ENCODE results near the gene ZNF500. TPM values are rescaled to one million over a fixed set of nuclear protein-coding genes. Genes with fewer than 3 reads are reported as not detected.

The ZNF500 gene
- total and polyA plus RNA-seq, 2 experiments from 2014 or later, result 5.8 to 15.3 TPM

DNA sequence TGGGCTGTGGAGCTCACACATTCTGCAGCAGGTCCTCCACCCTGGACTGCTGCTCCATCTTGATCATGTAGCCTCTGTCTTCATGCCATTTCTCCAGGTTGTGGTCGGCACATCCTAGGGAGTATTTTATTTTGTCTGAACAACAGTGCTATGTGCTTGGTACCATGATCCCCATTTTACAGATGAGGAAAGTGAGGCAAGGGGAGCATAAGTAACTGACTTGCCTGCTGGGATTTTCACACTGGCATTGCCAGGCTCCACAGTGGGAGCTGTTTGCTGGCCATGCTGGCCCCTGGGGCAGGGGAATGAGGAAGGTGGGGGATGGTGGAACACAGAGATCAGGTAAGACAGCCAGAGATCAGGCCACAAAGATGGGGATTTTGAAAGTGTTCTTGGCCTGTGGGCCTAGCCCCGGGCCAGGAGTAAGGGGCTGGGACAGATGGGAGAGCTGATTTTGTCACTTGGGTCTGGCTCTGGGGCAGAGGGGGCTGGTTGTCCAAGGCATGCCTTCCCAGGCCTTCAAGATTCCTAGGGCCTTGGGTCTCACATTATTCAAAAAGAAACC is 9.3 kb upstream of the ZNF500 start:
- Histone ChIP-seq H3K4me3 (no peak overlapping the region), H3K36me3 (ENCODE audit: insufficient read depth) (no peaks in the 10 kb centered on the region), H4K20me1 (replicated peaks; ENCODE audit: insufficient read depth) (no peaks in the 10 kb centered on the region), H3K79me2 (replicated peaks; ENCODE audit: insufficient read depth) (no peaks in the 10 kb centered on the region), H3K4me2 (no peak overlapping the region), H3K27ac (ENCODE audit: low read depth) (no peak overlapping the region), H3K9me2 (ENCODE audit: insufficient read depth) (no peaks in the 10 kb centered on the region), H2AFZ (no peak overlapping the region), H3K27me3 (ENCODE audit: insufficient read depth) (no peaks in the 10 kb centered on the region), H3K4me1 (ENCODE audit: insufficient read depth) (no peaks in the 10 kb centered on the region), H3F3A (replicated peaks; ENCODE audit: low read depth) (no peaks in the 10 kb centered on the region)
- Mint-ChIP-seq H3K36me3 (ENCODE audit: low read depth) (peaks cover 8% of the 10 kb centered on the region; the same call in 2 of the 3 replicates), H3K4me1 (0 out of 3 replicates have a peak, but pooled peaks cover 2% of the 10 kb centered on the region), H3K27ac (no peak overlapping the region; the same call in 1 of the 2 replicates), H3K27me3 (ENCODE audit: insufficient read depth, low read depth, poor library complexity) (peaks cover 9% of the 10 kb centered on the region), H3K4me3 (no peak overlapping the region), H3K9me3 (peaks cover 3% of the 10 kb centered on the region; the same call in 2 of the 3 replicates)
- no peak for DNase-seq (ENCODE audit: low spot score)
- no peak for ATAC-seq
- TF ChIP-seq, protein P1, sequence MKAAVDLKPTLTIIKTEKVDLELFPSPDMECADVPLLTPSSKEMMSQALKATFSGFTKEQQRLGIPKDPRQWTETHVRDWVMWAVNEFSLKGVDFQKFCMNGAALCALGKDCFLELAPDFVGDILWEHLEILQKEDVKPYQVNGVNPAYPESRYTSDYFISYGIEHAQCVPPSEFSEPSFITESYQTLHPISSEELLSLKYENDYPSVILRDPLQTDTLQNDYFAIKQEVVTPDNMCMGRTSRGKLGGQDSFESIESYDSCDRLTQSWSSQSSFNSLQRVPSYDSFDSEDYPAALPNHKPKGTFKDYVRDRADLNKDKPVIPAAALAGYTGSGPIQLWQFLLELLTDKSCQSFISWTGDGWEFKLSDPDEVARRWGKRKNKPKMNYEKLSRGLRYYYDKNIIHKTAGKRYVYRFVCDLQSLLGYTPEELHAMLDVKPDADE (IDR thresholded peaks at IDR 0.05), result no peak
- TF ChIP-seq NANOG (IDR thresholded peaks at IDR 0.05; ENCODE audit: borderline replicate concordance) (no peak), ZNF114 (CRISPR knock-in tag; IDR thresholded peaks at IDR 0.05) (no peak)

DNA sequence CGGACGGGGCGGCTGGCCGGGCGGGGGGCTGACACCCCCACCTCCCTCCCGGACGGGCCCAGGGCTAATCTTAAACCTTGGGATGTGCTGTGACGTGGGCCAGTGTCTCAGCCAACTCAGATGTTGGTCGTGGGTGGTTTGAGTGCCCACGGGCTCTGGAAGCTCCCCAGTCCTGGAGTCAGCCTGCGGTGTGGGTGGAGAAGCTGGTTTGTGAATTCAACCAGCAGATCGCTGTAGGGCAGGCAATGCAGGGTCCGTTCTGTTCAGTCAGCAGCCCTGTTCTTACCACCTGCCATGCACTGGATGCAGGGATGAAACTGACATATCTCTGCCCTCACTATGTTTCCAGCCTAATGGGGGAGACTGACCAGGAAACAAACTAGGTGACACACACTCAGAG is 8.0 kb upstream of the ZNF500 start:
- no peaks in the 10 kb centered on the region for H3K9me2 ChIP-seq (ENCODE audit: insufficient read depth)
- H3K27me3 ChIP-seq (ENCODE audit: insufficient read depth), result no peaks in the 10 kb centered on the region
- H3K36me3 Mint-ChIP-seq (ENCODE audit: low read depth), result peaks cover 8% of the 10 kb centered on the region; the same call in 2 of the 3 replicates
- no peaks in the 10 kb centered on the region for H3K79me2 ChIP-seq (replicated peaks; ENCODE audit: insufficient read depth)
- H3K4me1 Mint-ChIP-seq, result 0 out of 3 replicates have a peak, but pooled peaks cover 2% of the 10 kb centered on the region
- no peaks in the 10 kb centered on the region for H3K4me1 ChIP-seq (ENCODE audit: insufficient read depth)
- H3K36me3 ChIP-seq (ENCODE audit: insufficient read depth), result no peaks in the 10 kb centered on the region
- H3K27me3 Mint-ChIP-seq (ENCODE audit: insufficient read depth, low read depth, poor library complexity), result peaks cover 9% of the 10 kb centered on the region
- H3K27ac ChIP-seq (ENCODE audit: low read depth), result no peak overlapping the region
- ATAC-seq, result no peak
- H3F3A ChIP-seq (replicated peaks; ENCODE audit: low read depth), result no peaks in the 10 kb centered on the region
- H3K27ac Mint-ChIP-seq, result no peak overlapping the region
- H2AFZ ChIP-seq, result no peak overlapping the region
- no peak overlapping the region for H3K4me3 ChIP-seq
- H4K20me1 ChIP-seq (replicated peaks; ENCODE audit: insufficient read depth), result no peaks in the 10 kb centered on the region
- no peak for DNase-seq (ENCODE audit: low spot score)
- H3K4me2 ChIP-seq, result no peak overlapping the region
- H3K4me3 Mint-ChIP-seq, result no peak overlapping the region
- H3K9me3 Mint-ChIP-seq, result peaks cover 3% of the 10 kb centered on the region; the same call in 2 of the 3 replicates
- TF ChIP-seq, protein P2, sequence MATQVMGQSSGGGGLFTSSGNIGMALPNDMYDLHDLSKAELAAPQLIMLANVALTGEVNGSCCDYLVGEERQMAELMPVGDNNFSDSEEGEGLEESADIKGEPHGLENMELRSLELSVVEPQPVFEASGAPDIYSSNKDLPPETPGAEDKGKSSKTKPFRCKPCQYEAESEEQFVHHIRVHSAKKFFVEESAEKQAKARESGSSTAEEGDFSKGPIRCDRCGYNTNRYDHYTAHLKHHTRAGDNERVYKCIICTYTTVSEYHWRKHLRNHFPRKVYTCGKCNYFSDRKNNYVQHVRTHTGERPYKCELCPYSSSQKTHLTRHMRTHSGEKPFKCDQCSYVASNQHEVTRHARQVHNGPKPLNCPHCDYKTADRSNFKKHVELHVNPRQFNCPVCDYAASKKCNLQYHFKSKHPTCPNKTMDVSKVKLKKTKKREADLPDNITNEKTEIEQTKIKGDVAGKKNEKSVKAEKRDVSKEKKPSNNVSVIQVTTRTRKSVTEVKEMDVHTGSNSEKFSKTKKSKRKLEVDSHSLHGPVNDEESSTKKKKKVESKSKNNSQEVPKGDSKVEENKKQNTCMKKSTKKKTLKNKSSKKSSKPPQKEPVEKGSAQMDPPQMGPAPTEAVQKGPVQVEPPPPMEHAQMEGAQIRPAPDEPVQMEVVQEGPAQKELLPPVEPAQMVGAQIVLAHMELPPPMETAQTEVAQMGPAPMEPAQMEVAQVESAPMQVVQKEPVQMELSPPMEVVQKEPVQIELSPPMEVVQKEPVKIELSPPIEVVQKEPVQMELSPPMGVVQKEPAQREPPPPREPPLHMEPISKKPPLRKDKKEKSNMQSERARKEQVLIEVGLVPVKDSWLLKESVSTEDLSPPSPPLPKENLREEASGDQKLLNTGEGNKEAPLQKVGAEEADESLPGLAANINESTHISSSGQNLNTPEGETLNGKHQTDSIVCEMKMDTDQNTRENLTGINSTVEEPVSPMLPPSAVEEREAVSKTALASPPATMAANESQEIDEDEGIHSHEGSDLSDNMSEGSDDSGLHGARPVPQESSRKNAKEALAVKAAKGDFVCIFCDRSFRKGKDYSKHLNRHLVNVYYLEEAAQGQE (IDR thresholded peaks at IDR 0.05; ENCODE audit: unreplicated experiment), result no peak
- TF ChIP-seq CREB1 (CRISPR knock-in tag; IDR thresholded peaks at IDR 0.05; ENCODE audit: low read depth) (no peak), NANOG (IDR thresholded peaks at IDR 0.05; ENCODE audit: borderline replicate concordance) (no peak), EZH2 (IDR thresholded peaks at IDR 0.05; ENCODE audit: low read depth, unreplicated experiment) (no peak), ZNF331 (CRISPR knock-in tag; IDR thresholded peaks at IDR 0.05; ENCODE audit: low read depth) (no peak), ZNF114 (CRISPR knock-in tag; IDR thresholded peaks at IDR 0.05) (no peak)
- TF ChIP-seq, protein P1 (IDR thresholded peaks at IDR 0.05), result no peak
- TF ChIP-seq, protein P3, sequence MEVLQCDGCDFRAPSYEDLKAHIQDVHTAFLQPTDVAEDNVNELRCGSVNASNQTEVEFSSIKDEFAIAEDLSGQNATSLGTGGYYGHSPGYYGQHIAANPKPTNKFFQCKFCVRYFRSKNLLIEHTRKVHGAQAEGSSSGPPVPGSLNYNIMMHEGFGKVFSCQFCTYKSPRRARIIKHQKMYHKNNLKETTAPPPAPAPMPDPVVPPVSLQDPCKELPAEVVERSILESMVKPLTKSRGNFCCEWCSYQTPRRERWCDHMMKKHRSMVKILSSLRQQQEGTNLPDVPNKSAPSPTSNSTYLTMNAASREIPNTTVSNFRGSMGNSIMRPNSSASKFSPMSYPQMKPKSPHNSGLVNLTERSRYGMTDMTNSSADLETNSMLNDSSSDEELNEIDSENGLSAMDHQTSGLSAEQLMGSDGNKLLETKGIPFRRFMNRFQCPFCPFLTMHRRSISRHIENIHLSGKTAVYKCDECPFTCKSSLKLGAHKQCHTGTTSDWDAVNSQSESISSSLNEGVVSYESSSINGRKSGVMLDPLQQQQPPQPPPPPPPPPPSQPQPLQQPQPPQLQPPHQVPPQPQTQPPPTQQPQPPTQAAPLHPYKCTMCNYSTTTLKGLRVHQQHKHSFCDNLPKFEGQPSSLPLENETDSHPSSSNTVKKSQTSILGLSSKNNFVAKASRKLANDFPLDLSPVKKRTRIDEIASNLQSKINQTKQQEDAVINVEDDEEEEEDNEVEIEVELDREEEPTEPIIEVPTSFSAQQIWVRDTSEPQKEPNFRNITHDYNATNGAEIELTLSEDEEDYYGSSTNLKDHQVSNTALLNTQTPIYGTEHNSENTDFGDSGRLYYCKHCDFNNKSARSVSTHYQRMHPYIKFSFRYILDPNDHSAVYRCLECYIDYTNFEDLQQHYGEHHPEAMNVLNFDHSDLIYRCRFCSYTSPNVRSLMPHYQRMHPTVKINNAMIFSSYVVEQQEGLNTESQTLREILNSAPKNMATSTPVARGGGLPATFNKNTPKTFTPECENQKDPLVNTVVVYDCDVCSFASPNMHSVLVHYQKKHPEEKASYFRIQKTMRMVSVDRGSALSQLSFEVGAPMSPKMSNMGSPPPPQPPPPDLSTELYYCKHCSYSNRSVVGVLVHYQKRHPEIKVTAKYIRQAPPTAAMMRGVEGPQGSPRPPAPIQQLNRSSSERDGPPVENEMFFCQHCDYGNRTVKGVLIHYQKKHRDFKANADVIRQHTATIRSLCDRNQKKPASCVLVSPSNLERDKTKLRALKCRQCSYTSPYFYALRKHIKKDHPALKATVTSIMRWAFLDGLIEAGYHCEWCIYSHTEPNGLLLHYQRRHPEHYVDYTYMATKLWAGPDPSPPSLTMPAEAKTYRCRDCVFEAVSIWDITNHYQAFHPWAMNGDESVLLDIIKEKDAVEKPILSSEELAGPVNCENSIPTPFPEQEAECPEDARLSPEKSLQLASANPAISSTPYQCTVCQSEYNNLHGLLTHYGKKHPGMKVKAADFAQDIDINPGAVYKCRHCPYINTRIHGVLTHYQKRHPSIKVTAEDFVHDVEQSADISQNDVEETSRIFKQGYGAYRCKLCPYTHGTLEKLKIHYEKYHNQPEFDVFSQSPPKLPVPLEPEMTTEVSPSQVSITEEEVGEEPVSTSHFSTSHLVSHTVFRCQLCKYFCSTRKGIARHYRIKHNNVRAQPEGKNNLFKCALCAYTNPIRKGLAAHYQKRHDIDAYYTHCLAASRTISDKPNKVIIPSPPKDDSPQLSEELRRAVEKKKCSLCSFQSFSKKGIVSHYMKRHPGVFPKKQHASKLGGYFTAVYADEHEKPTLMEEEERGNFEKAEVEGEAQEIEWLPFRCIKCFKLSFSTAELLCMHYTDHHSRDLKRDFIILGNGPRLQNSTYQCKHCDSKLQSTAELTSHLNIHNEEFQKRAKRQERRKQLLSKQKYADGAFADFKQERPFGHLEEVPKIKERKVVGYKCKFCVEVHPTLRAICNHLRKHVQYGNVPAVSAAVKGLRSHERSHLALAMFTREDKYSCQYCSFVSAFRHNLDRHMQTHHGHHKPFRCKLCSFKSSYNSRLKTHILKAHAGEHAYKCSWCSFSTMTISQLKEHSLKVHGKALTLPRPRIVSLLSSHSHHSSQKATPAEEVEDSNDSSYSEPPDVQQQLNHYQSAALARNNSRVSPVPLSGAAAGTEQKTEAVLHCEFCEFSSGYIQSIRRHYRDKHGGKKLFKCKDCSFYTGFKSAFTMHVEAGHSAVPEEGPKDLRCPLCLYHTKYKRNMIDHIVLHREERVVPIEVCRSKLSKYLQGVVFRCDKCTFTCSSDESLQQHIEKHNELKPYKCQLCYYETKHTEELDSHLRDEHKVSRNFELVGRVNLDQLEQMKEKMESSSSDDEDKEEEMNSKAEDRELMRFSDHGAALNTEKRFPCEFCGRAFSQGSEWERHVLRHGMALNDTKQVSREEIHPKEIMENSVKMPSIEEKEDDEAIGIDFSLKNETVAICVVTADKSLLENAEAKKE (CRISPR knock-in tag; IDR thresholded peaks at IDR 0.05), result no peak

All from GM23338 (cell line).